HepG2 (cell line): ENCODE measurements around the gene PTGIS. TPM values are rescaled to one million over a fixed set of nuclear protein-coding genes. Genes with fewer than 3 reads are reported as not detected.

ENCODE experiments used
- FIP1L1 ChIP-seq: fragments of 200-400 bp; formaldehyde crosslinking; IDR thresholded peaks from 2 replicates; pipeline ENCODE4 v1.6.1; 2018; ENCODE audit warnings: low read depth, mild to moderate bottlenecking, low read length, moderate library complexity, borderline replicate concordance; ENCODE audit not compliant: insufficient read depth
- FLYWCH1 ChIP-seq: sonication (generic); formaldehyde crosslinking; IDR thresholded peaks from 2 replicates; pipeline ENCODE4 v1.8.1; 2023; ENCODE audit warnings: mild to moderate bottlenecking, missing genetic modification reagents
- FOSL2 ChIP-seq: sonication (generic); formaldehyde crosslinking; IDR thresholded peaks from 2 replicates; pipeline ENCODE4 v1.4.0; 2020; ENCODE audit warnings: missing genetic modification reagents
- GABPB1 ChIP-seq: IDR thresholded peaks from 2 replicates; pipeline ENCODE4 v1.6.1; 2016; ENCODE audit warnings: mild to moderate bottlenecking, missing genetic modification reagents, moderate library complexity, missing compliant biosample characterization
- HMGA1 ChIP-seq: sonication (generic); formaldehyde crosslinking; conservative IDR thresholded peaks from 2 replicates; pipeline ENCODE4 v1.4.0; 2020; ENCODE audit warnings: missing genetic modification reagents
- HNF4A ChIP-seq: sonication (generic); formaldehyde crosslinking; IDR thresholded peaks from 2 replicates; pipeline ENCODE4 v1.4.0; 2020; ENCODE audit warnings: missing genetic modification reagents
- MIER3 ChIP-seq: IDR thresholded peaks from 2 replicates; pipeline ENCODE4 v1.6.1; 2016; ENCODE audit warnings: missing compliant biosample characterization, borderline replicate concordance
- MTA3 ChIP-seq: sonication (generic); formaldehyde crosslinking; IDR thresholded peaks from 2 replicates; pipeline ENCODE4 v1.4.0; 2020; ENCODE audit warnings: missing genetic modification reagents
- SIN3A ChIP-seq: IDR thresholded peaks from 2 replicates; pipeline ENCODE4 v1.6.1; 2011; ENCODE audit warnings: low read depth, mild to moderate bottlenecking, control low read depth, low read length, borderline replicate concordance
- SIN3B ChIP-seq: fragments of 150-350 bp; IDR thresholded peaks from 2 replicates; pipeline ENCODE4 v1.6.1; 2014; ENCODE audit warnings: low read length
- SP5 ChIP-seq: IDR thresholded peaks from 2 replicates; pipeline ENCODE4 v1.6.1; 2016; ENCODE audit warnings: low read depth, borderline replicate concordance
- ZNF296 ChIP-seq: sonication (generic); formaldehyde crosslinking; conservative IDR thresholded peaks from 2 replicates; pipeline ENCODE4 v1.5.0; 2020; ENCODE audit warnings: mild to moderate bottlenecking, missing genetic modification reagents
- ZNF333 ChIP-seq: sonication (generic); formaldehyde crosslinking; IDR thresholded peaks from 2 replicates; pipeline ENCODE4 v1.4.0; 2020; ENCODE audit warnings: mild to moderate bottlenecking, missing genetic modification reagents, borderline replicate concordance
- ZNF343 ChIP-seq: sonication (generic); formaldehyde crosslinking; IDR thresholded peaks from 2 replicates; pipeline ENCODE4 v1.4.0; 2020; ENCODE audit warnings: mild to moderate bottlenecking, missing genetic modification reagents
- ZNF644 ChIP-seq: IDR thresholded peaks from 2 replicates; pipeline ENCODE4 v1.6.1; 2016; ENCODE audit warnings: low read depth
- ZNF709 ChIP-seq: sonication (generic); formaldehyde crosslinking; IDR thresholded peaks from 2 replicates; pipeline ENCODE4 v1.5.0; 2020; ENCODE audit warnings: mild to moderate bottlenecking, missing genetic modification reagents
- polyA plus RNA-seq, 8 experiments: library from polyadenylated mRNA; depleted of rRNA in 3 of 8; stranded (reverse) in 7 of 8; unstranded in 1 of 8; fragments of >200 nt; fragmentation: Illumina TruSeq in 4 of 8; extraction: Trizol in 4 of 8; gene quantifications; 2 replicates each; pipeline versions ENCODE4 v1.2.1 to v1.2.3, GENCODE V29; 2011 to 2016; ENCODE audit warnings: low read depth in 4 of 8, missing spikeins in 1 of 8, mixed read lengths in 1 of 8; ENCODE audit not compliant: insufficient read depth in 1 of 8
- total RNA-seq, 5 experiments: library from RNA; depleted of rRNA; stranded (reverse); fragments of >200 nt; fragmentation: Illumina TruSeq; extraction: Trizol; gene quantifications; 2 replicates each; pipeline ENCODE4 v1.2.3, GENCODE V29; 2016; ENCODE audit warnings: low read depth in 1 of 5
- TF ChIP-seq, protein P1 (sequence below): IDR thresholded peaks from 2 replicates; pipeline ENCODE4 v1.4.0; 2020; ENCODE audit warnings: mild to moderate bottlenecking, missing genetic modification reagents
- TF ChIP-seq, protein P2 (sequence below), 2 experiments: sonication (generic) in 1 of 2; formaldehyde crosslinking in 1 of 2; IDR thresholded peaks; 2 replicates each; pipeline versions ENCODE4 v1.5.1 to v1.6.1; 2011 to 2020; ENCODE audit warnings: borderline replicate concordance in 1 of 2, low read depth in 1 of 2, low read length in 1 of 2, mild to moderate bottlenecking in 1 of 2, missing genetic modification reagents in 1 of 2, moderate library complexity in 1 of 2
- TF ChIP-seq, protein P3 (sequence below): IDR thresholded peaks from 2 replicates; pipeline ENCODE4 v1.6.1; 2016; ENCODE audit warnings: missing genetic modification reagents, missing compliant biosample characterization
- TF ChIP-seq, protein P4 (sequence below): fragments of 450-650 bp; IDR thresholded peaks from 2 replicates; pipeline ENCODE4 v1.6.1; 2016
- TF ChIP-seq, protein P5 (sequence below): IDR thresholded peaks from 2 replicates; pipeline ENCODE4 v1.6.1; 2016; ENCODE audit warnings: mild to moderate bottlenecking, missing biosample characterization, missing genetic modification reagents

The PTGIS gene
- total and polyA plus RNA-seq, 2 of the 13 experiments (the other 11 are each of a cell fraction or from before 2014, with no cell fraction given) = not detected

DNA sequence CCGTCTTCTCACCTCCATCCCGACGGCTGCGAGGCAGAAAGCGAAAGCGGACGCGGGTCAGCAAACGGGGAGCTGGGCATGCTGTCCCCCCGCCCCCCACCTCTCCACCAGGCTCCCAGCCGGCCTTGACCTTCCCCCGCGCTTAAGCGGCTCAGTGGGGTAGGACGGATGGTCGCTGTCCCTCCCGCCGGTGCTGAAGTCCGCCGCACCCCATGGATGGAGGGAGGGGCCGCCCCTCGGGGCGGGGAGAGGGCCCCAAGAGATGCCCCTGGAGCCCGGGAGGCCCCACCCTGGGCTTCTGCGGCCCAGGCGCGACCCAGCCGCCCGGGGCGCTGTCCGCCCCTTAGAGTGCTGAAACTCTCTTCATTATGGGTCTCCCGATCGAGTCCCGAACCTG lies 85.3 kb downstream of the PTGIS start, which contains the start of gene KCNB1 (continued):
- TF ChIP-seq, protein P1, sequence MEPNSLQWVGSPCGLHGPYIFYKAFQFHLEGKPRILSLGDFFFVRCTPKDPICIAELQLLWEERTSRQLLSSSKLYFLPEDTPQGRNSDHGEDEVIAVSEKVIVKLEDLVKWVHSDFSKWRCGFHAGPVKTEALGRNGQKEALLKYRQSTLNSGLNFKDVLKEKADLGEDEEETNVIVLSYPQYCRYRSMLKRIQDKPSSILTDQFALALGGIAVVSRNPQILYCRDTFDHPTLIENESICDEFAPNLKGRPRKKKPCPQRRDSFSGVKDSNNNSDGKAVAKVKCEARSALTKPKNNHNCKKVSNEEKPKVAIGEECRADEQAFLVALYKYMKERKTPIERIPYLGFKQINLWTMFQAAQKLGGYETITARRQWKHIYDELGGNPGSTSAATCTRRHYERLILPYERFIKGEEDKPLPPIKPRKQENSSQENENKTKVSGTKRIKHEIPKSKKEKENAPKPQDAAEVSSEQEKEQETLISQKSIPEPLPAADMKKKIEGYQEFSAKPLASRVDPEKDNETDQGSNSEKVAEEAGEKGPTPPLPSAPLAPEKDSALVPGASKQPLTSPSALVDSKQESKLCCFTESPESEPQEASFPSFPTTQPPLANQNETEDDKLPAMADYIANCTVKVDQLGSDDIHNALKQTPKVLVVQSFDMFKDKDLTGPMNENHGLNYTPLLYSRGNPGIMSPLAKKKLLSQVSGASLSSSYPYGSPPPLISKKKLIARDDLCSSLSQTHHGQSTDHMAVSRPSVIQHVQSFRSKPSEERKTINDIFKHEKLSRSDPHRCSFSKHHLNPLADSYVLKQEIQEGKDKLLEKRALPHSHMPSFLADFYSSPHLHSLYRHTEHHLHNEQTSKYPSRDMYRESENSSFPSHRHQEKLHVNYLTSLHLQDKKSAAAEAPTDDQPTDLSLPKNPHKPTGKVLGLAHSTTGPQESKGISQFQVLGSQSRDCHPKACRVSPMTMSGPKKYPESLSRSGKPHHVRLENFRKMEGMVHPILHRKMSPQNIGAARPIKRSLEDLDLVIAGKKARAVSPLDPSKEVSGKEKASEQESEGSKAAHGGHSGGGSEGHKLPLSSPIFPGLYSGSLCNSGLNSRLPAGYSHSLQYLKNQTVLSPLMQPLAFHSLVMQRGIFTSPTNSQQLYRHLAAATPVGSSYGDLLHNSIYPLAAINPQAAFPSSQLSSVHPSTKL (CRISPR knock-in tag) = peak; percentile 42
- TF ChIP-seq SIN3A (no peak), SP5 (CRISPR knock-in tag) (peak; percentile 47; the same call in 1 of the 2 replicates), MIER3 (no peak), SIN3B (no peak), ZNF343 (CRISPR knock-in tag) (peak; percentile 73; the same call in 1 of the 2 replicates), HMGA1 (no peak), MTA3 (CRISPR knock-in tag) (no peak), ZNF333 (CRISPR knock-in tag) (0 out of 2 replicates have a peak, but pooled peaks have one; percentile 61), FIP1L1 (no peak), FLYWCH1 (CRISPR knock-in tag) (peak; percentile 24; the same call in 1 of the 2 replicates), GABPB1 (CRISPR knock-in tag) (peak; percentile 64; the same call in 1 of the 2 replicates), ZNF296 (CRISPR knock-in tag) (peak; percentile 57; the same call in 1 of the 2 replicates), ZNF644 (peak; percentile 43; the same call in 1 of the 2 replicates), FOSL2 (CRISPR knock-in tag) (peak; percentile 43), ZNF709 (CRISPR knock-in tag) (0 out of 2 replicates have a peak, but pooled peaks have one; percentile 41), HNF4A (CRISPR knock-in tag) (peak; percentile 31; the same call in 1 of the 2 replicates)
- TF ChIP-seq, protein P2, sequence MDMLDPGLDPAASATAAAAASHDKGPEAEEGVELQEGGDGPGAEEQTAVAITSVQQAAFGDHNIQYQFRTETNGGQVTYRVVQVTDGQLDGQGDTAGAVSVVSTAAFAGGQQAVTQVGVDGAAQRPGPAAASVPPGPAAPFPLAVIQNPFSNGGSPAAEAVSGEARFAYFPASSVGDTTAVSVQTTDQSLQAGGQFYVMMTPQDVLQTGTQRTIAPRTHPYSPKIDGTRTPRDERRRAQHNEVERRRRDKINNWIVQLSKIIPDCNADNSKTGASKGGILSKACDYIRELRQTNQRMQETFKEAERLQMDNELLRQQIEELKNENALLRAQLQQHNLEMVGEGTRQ (IDR thresholded peaks at IDR 0.05; ENCODE audit: low read depth, low read length) = no peak
- TF ChIP-seq, protein P2 (CRISPR knock-in tag; IDR thresholded peaks at IDR 0.05; ENCODE audit: borderline replicate concordance) = no peak
- TF ChIP-seq, protein P3, sequence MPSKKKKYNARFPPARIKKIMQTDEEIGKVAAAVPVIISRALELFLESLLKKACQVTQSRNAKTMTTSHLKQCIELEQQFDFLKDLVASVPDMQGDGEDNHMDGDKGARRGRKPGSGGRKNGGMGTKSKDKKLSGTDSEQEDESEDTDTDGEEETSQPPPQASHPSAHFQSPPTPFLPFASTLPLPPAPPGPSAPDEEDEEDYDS (CRISPR knock-in tag) = no peak
- TF ChIP-seq, protein P4, sequence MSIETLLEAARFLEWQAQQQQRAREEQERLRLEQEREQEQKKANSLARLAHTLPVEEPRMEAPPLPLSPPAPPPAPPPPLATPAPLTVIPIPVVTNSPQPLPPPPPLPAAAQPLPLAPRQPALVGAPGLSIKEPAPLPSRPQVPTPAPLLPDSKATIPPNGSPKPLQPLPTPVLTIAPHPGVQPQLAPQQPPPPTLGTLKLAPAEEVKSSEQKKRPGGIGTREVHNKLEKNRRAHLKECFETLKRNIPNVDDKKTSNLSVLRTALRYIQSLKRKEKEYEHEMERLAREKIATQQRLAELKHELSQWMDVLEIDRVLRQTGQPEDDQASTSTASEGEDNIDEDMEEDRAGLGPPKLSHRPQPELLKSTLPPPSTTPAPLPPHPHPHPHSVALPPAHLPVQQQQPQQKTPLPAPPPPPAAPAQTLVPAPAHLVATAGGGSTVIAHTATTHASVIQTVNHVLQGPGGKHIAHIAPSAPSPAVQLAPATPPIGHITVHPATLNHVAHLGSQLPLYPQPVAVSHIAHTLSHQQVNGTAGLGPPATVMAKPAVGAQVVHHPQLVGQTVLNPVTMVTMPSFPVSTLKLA = no peak
- TF ChIP-seq, protein P5, sequence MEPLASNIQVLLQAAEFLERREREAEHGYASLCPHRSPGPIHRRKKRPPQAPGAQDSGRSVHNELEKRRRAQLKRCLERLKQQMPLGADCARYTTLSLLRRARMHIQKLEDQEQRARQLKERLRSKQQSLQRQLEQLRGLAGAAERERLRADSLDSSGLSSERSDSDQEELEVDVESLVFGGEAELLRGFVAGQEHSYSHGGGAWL (CRISPR knock-in tag) = peak; percentile 97
